ENCODE data around the gene DLGAP1. TPM values are rescaled to one million over a fixed set of nuclear protein-coding genes. Genes with fewer than 3 reads are reported as not detected.

Gene DLGAP1
- total RNA-seq, 1 experiment from 2014 or later: 23.2 TPM

- Histone ChIP-seq H3T11ph (ENCODE audit: low read length) (no peak overlapping the region), H2AFZ (ENCODE audit: low read length) (no peak overlapping the region), H2BK120ac (ENCODE audit: low read depth, low read length, poor library complexity, severe bottlenecking) (no peak overlapping the region), H2BK20ac (ENCODE audit: low read depth, low read length, poor library complexity, severe bottlenecking) (no peak overlapping the region), H3K4me2 (ENCODE audit: insufficient read depth, insufficient read length, low read length) (no peak overlapping the region), H3K23ac (ENCODE audit: insufficient read length, low read depth, low read length) (no peak overlapping the region), H3K14ac (ENCODE audit: insufficient read depth, low read length) (no peak overlapping the region), H2AK5ac (ENCODE audit: insufficient read length, low read length) (no peak overlapping the region), H2BK5ac (ENCODE audit: insufficient read length, low read length) (no peak overlapping the region), H3K9me3 (ENCODE audit: control insufficient read depth, low read depth, low read length) (no peaks in the 10 kb centered on the region), H3K79me2 (ENCODE audit: insufficient read depth, low read length) (no peaks in the 10 kb centered on the region), H3K56ac (ENCODE audit: insufficient read length, low read depth, low read length) (no peak overlapping the region), H3K18ac (ENCODE audit: insufficient read length, low read depth, low read length) (no peak overlapping the region), H2BK15ac (ENCODE audit: low read depth, low read length) (no peak overlapping the region), H4K5ac (ENCODE audit: insufficient read length, low read depth, low read length) (no peak overlapping the region), H3K27ac (ENCODE audit: insufficient read length, low read depth, low read length) (no peak overlapping the region), H3K9ac (ENCODE audit: extremely low read depth, insufficient read length, low read length) (no peak overlapping the region), H2BK12ac (ENCODE audit: insufficient read length, low read depth, low read length) (no peak overlapping the region), H3K4ac (ENCODE audit: low read depth, low read length) (no peak overlapping the region), H3K27me3 (ENCODE audit: insufficient read depth, low read length) (no peaks in the 10 kb centered on the region), H3K79me1 (ENCODE audit: insufficient read depth, low read depth, low read length, poor library complexity, severe bottlenecking) (no peaks in the 10 kb centered on the region), H3K23me2 (ENCODE audit: insufficient read length, low read depth, low read length, poor library complexity, severe bottlenecking) (no peaks in the 10 kb centered on the region), H4K8ac (replicated peaks; ENCODE audit: insufficient read length, low read depth, low read length) (no peak overlapping the region), H4K20me1 (ENCODE audit: control insufficient read depth, insufficient read depth, insufficient read length) (no peaks in the 10 kb centered on the region), H3K4me1 (ENCODE audit: insufficient read depth, low read length) (no peaks in the 10 kb centered on the region), H4K91ac (ENCODE audit: insufficient read length, low read depth, low read length) (no peak overlapping the region)
- H3K9me3 Mint-ChIP-seq: no peaks in the 10 kb centered on the region
- TF ChIP-seq, protein P1, sequence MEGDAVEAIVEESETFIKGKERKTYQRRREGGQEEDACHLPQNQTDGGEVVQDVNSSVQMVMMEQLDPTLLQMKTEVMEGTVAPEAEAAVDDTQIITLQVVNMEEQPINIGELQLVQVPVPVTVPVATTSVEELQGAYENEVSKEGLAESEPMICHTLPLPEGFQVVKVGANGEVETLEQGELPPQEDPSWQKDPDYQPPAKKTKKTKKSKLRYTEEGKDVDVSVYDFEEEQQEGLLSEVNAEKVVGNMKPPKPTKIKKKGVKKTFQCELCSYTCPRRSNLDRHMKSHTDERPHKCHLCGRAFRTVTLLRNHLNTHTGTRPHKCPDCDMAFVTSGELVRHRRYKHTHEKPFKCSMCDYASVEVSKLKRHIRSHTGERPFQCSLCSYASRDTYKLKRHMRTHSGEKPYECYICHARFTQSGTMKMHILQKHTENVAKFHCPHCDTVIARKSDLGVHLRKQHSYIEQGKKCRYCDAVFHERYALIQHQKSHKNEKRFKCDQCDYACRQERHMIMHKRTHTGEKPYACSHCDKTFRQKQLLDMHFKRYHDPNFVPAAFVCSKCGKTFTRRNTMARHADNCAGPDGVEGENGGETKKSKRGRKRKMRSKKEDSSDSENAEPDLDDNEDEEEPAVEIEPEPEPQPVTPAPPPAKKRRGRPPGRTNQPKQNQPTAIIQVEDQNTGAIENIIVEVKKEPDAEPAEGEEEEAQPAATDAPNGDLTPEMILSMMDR (conservative IDR thresholded peaks at IDR 0.05): no peak
- H3K27ac Mint-ChIP-seq: no peak overlapping the region
- no peaks in the 10 kb centered on the region for H3K27me3 Mint-ChIP-seq (ENCODE audit: low read depth)
- H3K36me3 Mint-ChIP-seq (ENCODE audit: insufficient read depth in 1 of 3, low read depth in 3 of 3): no peaks in the 10 kb centered on the region; a peak in 2 of 7 replicates
- DNase-seq: no peak
- no peak overlapping the region for H3K4me3 Mint-ChIP-seq
- peaks cover 5 to 14% of the 10 kb centered on the region in 2 experiments; a peak in 3 of 4 replicates for H3K4me1 Mint-ChIP-seq
These were observed 547.2 kb downstream of the DLGAP1 start for GRCh38 chr18:3907955-3908354.
